Stimulated activated CD8-positive, alpha-beta memory T cell treated with anti-CD3 and anti-CD28 coated beads, Interleukin-12 subunit alpha, Interleukin-12 subunit beta, amount 100 ng/mL, for 24 hours (primary cell): ENCODE results near the gene TBR1.

ENCODE experiments used
- DNase-seq: peaks from one replicate; pipeline ENCODE4 v3.0.0-alpha.2; 2020; ENCODE audit errors: extremely low read depth

Gene TBR1

GRCh38 chr2:161415987-161416707 is at the start of gene TBR1:
Gene TBR1 (plus strand): TSS chr2:161416297. CDS start chr2:161416411, 114 bp downstream.
- DNase-seq: no peak

- DNase-seq: no peak
These were observed 48.4 kb upstream of the TBR1 start for GRCh38 chr2:161367675-161368074.

DNA sequence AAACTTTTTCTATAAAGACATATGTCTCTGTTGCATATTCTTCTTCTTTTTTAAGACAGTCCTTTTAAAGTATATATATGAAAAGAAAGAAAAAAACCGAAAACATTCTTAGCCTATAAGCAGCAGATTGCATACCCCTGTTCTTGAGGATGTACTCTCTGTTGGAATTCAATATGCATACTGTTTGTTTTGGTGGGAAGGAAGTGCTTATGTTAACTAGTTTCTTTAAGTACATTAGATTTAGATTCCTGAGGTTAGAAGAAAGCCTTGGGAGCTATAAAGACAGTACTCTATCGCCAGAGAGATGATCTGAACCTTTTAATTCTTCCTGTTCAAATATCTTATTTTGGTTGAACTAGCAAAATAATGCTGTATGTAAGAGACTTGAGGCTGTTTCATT is 46.8 kb upstream of the TBR1 start:
- DNase-seq: no peak

GRCh38 chr2:161370981-161371380 is 45.1 kb upstream of the TBR1 start:
- no peak for DNase-seq

GRCh38 chr2:161371869-161372268 is 44.2 kb upstream of the TBR1 start:
- no peak for DNase-seq

GRCh38 chr2:161373942-161374341 is 42.2 kb upstream of the TBR1 start:
- DNase-seq: no peak

DNA sequence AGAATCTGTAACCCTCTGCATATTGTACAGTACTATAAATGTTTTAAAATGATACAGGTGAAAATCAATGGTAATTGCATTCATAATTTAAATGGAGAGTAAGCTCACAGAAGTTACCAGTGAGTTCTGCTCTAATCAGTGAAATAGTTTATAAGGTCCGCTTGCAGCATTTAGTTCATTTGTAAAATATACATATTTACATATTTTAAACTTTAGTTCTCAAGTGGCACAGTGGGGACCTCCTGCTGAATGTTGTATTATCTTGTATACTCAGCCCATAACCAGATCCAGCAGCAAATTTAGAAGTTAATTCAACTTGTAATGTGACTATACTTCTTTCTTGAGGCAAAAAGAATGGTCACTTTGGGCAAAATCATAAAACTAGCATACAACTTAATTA is 41.7 kb upstream of the TBR1 start:
- DNase-seq: no peak

DNA sequence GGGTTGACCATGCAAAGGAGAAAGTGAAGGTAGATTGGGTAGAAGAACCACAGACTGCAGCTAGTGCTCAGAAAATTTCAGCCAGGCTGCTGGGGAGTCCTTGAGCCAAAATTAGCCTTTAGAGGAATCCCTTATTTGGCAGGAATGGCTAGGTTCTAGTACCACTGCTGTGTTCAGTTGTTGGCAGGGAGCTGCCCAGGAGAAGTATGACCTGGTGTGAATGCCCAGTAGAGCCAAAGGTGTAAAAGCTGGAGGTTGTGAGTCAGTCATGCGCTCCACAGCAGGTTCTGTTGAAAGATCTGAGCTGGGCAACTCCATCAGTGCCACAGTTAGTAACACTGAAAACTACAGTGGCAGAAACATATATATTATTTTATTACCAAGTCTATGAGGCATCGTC is 36.4 kb upstream of the TBR1 start:
- DNase-seq: no peak

GRCh38 chr2:161381546-161381945 is 34.6 kb upstream of the TBR1 start:
- no peak for DNase-seq

DNA sequence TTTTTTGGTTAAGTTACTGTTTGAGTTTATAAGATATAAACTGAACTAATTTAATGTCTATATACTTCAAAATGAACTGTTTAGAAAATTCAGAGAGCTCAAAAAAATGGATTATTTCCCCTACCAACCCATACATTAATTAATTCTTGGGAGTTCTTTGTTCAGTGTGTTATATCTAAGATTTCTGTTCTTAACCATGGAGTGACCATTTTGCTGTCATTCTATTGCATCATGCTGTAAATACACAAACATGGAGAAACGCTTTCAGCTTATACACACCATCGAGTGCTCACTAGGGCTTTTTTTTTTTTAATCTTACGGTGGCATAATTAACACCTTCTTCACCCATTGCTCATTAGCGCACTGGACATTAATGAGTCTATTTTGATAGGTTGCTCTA is 33.4 kb upstream of the TBR1 start:
- no peak for DNase-seq

- no peak for DNase-seq
These were observed 31.2 kb upstream of the TBR1 start for GRCh38 chr2:161384864-161385263.

- DNase-seq: no peak
These were observed 29.8 kb upstream of the TBR1 start for GRCh38 chr2:161386228-161386824.

DNA sequence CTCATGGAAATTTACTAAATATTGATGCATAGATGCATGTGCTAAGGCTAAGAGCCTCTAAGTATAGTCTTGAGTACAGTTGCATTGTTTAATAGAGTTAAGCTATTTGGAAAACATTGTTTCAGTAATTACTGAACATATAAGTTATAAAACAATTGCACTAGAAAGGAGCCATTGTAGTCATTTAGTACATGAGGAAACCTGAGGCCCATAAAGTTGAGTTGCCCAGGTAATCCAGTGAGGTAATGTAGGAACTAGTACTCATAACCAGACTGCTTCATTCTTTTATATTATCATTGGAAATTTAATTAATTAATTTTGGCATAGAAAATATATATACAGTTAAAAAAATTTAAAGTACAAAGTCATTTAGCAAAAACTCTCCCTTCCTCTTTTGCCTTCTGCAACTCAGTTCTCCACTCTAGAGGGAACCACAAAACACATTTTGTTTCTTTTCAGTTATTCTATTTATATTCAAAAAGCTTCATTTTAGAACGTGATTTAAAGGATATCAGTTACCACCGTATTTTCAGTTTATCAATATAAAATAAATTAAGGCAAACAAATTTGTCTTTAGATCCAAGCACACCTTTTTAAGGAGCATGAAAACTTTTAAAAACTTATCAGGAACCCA is 27.8 kb upstream of the TBR1 start:
- no peak for DNase-seq

DNA sequence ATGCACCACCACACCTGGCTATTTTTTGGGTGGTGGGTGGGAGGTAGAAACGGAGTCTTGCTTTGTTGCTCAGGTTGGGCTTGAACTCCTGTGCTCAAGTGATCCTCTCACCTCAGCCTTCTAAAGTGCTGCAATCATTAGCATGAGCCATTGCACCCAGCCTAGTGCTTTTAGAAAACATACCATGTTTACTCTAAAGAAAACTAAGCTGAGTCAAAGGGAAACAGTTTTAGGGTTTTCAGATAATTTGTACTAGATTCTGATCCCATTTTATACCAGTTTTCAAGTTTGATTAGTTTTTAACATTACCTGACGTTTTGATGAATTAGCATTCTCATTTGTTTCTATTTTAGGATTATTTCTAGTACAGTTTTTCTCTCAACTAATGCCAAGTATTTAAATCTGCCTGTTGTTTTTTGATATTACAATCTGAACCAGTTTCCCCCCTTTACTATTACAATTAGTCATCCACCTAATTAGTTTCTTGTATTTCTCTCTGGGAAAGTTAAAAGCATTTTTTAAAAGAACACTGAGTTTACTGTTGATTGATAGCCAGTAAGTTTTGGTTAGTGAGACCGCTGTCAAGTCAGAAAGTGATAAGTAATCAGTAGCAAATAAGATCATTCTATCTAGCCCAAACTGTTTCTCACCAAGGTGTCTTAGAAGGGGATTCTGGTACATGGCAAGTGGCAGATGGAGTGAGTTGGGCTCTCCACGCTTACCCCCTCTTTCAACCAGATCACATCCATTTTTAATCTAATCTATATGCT is 24.2 kb upstream of the TBR1 start:
- DNase-seq: no peak

GRCh38 chr2:161400076-161400475 is 16.0 kb upstream of the TBR1 start:
- DNase-seq: no peak

GRCh38 chr2:161402297-161402696 is 13.8 kb upstream of the TBR1 start:
- no peak for DNase-seq

DNA sequence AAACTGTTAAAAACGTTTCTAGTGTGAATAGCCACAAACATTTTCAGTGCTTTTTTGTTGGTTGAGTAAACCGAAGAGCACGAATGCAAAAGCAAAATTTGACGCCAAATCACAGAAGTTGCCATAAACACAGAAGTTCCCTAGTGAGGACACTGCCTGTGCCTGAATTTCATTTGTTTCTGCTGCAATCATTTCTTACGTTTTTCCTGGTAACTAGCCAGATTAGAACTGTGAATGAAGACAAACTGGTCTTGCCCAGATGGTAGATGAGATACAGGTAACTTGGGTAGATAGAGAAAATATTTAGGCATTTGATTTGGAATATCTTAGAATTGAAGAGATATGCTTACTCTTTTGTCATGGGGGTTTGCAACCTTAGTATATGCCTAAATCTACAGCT is 9.8 kb upstream of the TBR1 start:
- DNase-seq: no peak

GRCh38 chr2:161407597-161407996 is 8.5 kb upstream of the TBR1 start:
- no peak for DNase-seq

- no peak for DNase-seq
These were observed 6.7 kb upstream of the TBR1 start for GRCh38 chr2:161409308-161409907.

GRCh38 chr2:161412346-161412745 is 3.8 kb upstream of the TBR1 start:
- DNase-seq: no peak

DNA sequence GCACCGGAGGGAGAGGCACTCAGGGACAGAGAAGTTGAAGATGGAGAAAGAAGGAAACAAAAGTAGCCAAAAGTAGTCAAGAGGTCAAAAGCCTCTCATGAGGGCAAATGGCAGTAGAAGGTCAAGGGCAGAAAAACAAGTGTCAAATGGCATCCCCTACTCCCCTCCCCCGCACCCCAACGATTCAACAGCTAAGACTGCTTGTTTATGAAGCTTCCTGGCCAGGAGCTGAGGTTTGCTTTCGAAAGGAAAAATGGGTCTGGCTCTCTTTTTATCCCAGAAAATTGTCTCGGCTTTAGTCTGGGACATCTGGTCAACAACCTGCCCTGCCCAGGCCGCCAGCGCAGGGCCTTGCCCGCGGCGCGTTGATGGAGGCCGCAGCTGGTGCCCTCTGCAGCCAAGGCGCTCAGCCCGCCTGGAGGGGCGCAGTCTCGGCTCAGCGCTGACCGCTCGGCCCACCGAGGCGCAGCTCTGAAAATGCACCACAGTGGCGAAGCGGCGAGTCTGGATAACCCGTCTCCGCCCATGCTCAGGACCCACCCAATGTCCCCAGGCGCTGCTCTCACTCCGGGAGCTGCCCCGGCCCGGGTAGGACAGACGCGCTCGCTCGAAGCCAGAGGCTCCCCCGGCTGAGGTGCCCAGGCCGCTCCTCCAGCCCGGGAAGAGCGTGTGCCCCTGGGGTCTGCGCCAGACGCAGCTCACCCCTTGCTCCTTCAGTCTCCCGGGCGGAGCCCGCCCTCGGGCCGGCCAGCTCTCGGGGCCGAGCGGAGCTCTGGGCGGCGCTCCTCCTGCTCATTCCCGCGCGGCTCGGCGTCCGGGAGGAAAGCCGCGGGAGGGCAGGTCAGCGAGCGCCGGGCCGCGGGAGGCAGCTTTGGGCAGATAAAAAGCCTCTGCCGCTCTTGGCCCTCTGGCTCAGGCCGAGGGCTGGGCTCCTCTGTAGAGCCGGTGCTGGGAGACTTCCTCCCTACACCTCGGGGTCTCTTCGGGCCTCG is 1.8 kb upstream of the TBR1 start:
- DNase-seq: no peak
